ENCODE results near the gene DNALI1.

DNA sequence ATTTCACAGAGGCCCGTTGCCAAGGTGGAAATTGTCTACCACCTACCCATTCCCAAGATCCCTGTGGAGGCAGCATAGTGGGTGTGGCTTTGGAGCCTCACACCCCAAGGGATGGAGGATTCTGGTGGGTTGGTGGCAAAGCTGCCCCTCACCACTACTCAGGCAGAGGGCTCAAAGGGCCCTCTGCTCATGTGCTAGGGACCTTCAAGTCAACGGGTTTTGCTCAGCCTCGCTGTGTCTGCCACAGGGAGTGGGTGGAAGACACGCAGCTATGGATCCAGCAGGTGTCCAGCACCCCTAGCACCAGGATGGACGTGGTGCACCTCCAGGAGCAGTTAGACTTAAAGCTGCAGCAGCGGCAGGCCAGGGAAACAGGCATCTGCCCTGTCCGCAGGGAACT is 2.3 kb downstream of the DNALI1 start:
- TF ChIP-seq, protein P1, sequence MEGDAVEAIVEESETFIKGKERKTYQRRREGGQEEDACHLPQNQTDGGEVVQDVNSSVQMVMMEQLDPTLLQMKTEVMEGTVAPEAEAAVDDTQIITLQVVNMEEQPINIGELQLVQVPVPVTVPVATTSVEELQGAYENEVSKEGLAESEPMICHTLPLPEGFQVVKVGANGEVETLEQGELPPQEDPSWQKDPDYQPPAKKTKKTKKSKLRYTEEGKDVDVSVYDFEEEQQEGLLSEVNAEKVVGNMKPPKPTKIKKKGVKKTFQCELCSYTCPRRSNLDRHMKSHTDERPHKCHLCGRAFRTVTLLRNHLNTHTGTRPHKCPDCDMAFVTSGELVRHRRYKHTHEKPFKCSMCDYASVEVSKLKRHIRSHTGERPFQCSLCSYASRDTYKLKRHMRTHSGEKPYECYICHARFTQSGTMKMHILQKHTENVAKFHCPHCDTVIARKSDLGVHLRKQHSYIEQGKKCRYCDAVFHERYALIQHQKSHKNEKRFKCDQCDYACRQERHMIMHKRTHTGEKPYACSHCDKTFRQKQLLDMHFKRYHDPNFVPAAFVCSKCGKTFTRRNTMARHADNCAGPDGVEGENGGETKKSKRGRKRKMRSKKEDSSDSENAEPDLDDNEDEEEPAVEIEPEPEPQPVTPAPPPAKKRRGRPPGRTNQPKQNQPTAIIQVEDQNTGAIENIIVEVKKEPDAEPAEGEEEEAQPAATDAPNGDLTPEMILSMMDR (IDR thresholded peaks at IDR 0.05), result no peak
- no peak for TF ChIP-seq POLR2A (IDR thresholded peaks at IDR 0.05; ENCODE audit: low read depth)
- no peak for TF ChIP-seq POLR2AphosphoS5 (IDR thresholded peaks at IDR 0.05)

All from esophagus muscularis mucosa (tissue), 3 donors.